HepG2 (cell line): Measurements from ENCODE around the gene GPR179. TPM values are rescaled to one million over a fixed set of nuclear protein-coding genes. Genes with fewer than 3 reads are reported as not detected.

Source experiments
- ARID5B ChIP-seq: IDR thresholded peaks from 2 replicates; pipeline ENCODE4 v1.4.0; 2020; ENCODE audit warnings: mild to moderate bottlenecking, missing genetic modification reagents
- ATF3 ChIP-seq: sonication (generic); formaldehyde crosslinking; IDR thresholded peaks from 2 replicates; pipeline ENCODE4 v1.4.0; 2020; ENCODE audit warnings: missing genetic modification reagents
- DMTF1 ChIP-seq: sonication (generic); formaldehyde crosslinking; IDR thresholded peaks from 2 replicates; pipeline ENCODE4 v1.4.0; 2020; ENCODE audit warnings: mild to moderate bottlenecking, missing genetic modification reagents
- IKZF4 ChIP-seq: sonication (generic); formaldehyde crosslinking; IDR thresholded peaks from 2 replicates; pipeline ENCODE4 v1.5.1; 2020; ENCODE audit warnings: borderline replicate concordance, mild to moderate bottlenecking, low read depth, missing genetic modification reagents; ENCODE audit errors: not compliant biosample characterization
- KLF15 ChIP-seq: sonication (generic); formaldehyde crosslinking; IDR thresholded peaks from 2 replicates; pipeline ENCODE4 v1.8.1; 2023; ENCODE audit warnings: borderline replicate concordance, mild to moderate bottlenecking, inconsistent platforms, missing genetic modification reagents, mixed read lengths
- MEIS1 ChIP-seq: sonication (generic); formaldehyde crosslinking; IDR thresholded peaks from 2 replicates; pipeline ENCODE4 v1.9.0; 2021; ENCODE audit warnings: mild to moderate bottlenecking, missing genetic modification reagents, moderate library complexity, borderline replicate concordance
- MTERF4 ChIP-seq: sonication (generic); formaldehyde crosslinking; IDR thresholded peaks from 2 replicates; pipeline ENCODE4 v1.8.0; 2023; ENCODE audit warnings: mild to moderate bottlenecking, missing genetic modification reagents
- MYC ChIP-seq: sonication (generic); formaldehyde crosslinking; IDR thresholded peaks from 2 replicates; pipeline ENCODE4 v1.9.0; 2021; ENCODE audit warnings: missing genetic modification reagents, borderline replicate concordance
- PAX8 ChIP-seq: sonication (generic); formaldehyde crosslinking; IDR thresholded peaks from 2 replicates; pipeline ENCODE4 v1.8.0; 2022; ENCODE audit warnings: mild to moderate bottlenecking, missing genetic modification reagents, borderline replicate concordance
- PCBP1 ChIP-seq: fragments of 200-400 bp; formaldehyde crosslinking; IDR thresholded peaks from 2 replicates; pipeline ENCODE4 v1.6.1; 2017; ENCODE audit warnings: mild to moderate bottlenecking, low read depth, low read length, borderline replicate concordance
- POLR2AphosphoS2 ChIP-seq: IDR thresholded peaks from 2 replicates; pipeline ENCODE4 v1.6.1; 2011; ENCODE audit warnings: low read depth, low read length, improper control_type of control experiment
- SYNCRIP ChIP-seq: fragments of 200-400 bp; formaldehyde crosslinking; IDR thresholded peaks from 2 replicates; pipeline ENCODE4 v1.6.1; 2018; ENCODE audit warnings: mild to moderate bottlenecking, low read depth, low read length; ENCODE audit not compliant: insufficient read depth
- ZNF264 ChIP-seq: sonication (generic); formaldehyde crosslinking; IDR thresholded peaks from 2 replicates; pipeline ENCODE4 v1.4.0; 2020; ENCODE audit warnings: missing genetic modification reagents
- ZNF44 ChIP-seq: sonication (generic); formaldehyde crosslinking; IDR thresholded peaks from 2 replicates; pipeline ENCODE4 v1.5.1; 2020; ENCODE audit warnings: mild to moderate bottlenecking, missing genetic modification reagents
- ZNF883 ChIP-seq: sonication (generic); formaldehyde crosslinking; IDR thresholded peaks from 2 replicates; pipeline ENCODE4 v1.5.1; 2020; ENCODE audit warnings: mild to moderate bottlenecking, missing genetic modification reagents; ENCODE audit errors: not compliant biosample characterization
- polyA plus RNA-seq, 8 experiments: library from polyadenylated mRNA; depleted of rRNA in 3 of 8; stranded (reverse) in 7 of 8; unstranded in 1 of 8; fragments of >200 nt; fragmentation: Illumina TruSeq in 4 of 8; extraction: Trizol in 4 of 8; gene quantifications; 2 replicates each; pipeline versions ENCODE4 v1.2.1 to v1.2.3, GENCODE V29; 2011 to 2016; ENCODE audit warnings: low read depth in 4 of 8, missing spikeins in 1 of 8, mixed read lengths in 1 of 8; ENCODE audit not compliant: insufficient read depth in 1 of 8
- total RNA-seq, 5 experiments: library from RNA; depleted of rRNA; stranded (reverse); fragments of >200 nt; fragmentation: Illumina TruSeq; extraction: Trizol; gene quantifications; 2 replicates each; pipeline ENCODE4 v1.2.3, GENCODE V29; 2016; ENCODE audit warnings: low read depth in 1 of 5

The GPR179 gene
- total and polyA plus RNA-seq, 2 of the 13 experiments (the other 11 are each of a cell fraction or from before 2014, with no cell fraction given), result 0.03 TPM; not detected in 1

GRCh38 chr17:38355251-38355650, 11.5 kb upstream of the GPR179 start (continued):
- TF ChIP-seq ARID5B (CRISPR knock-in tag), result no peak
- no peak for TF ChIP-seq ATF3 (CRISPR knock-in tag)
- TF ChIP-seq KLF15 (CRISPR knock-in tag), result no peak
- TF ChIP-seq MEIS1 (CRISPR knock-in tag), result no peak
- no peak for TF ChIP-seq ZNF264 (CRISPR knock-in tag)
- TF ChIP-seq PCBP1, result no peak
- no peak for TF ChIP-seq IKZF4 (CRISPR knock-in tag)
- no peak for TF ChIP-seq MYC (CRISPR knock-in tag)
- no peak for TF ChIP-seq MTERF4 (CRISPR knock-in tag)
- no peak for TF ChIP-seq SYNCRIP
- TF ChIP-seq ZNF883 (CRISPR knock-in tag), result no peak
- TF ChIP-seq ZNF44 (CRISPR knock-in tag), result no peak
- no peak for TF ChIP-seq PAX8 (CRISPR knock-in tag)
- no peak for TF ChIP-seq DMTF1 (CRISPR knock-in tag)
- TF ChIP-seq POLR2AphosphoS2, result no peak
